Muscle of arm (tissue), 14 donors: ENCODE measurements around the gene DUS3L. TPM values are rescaled to one million over a fixed set of nuclear protein-coding genes. Genes with fewer than 3 reads are reported as not detected.

Experiments
- DNase-seq: peaks from one replicate; pipeline ENCODE4 v3.0.0-alpha.2; 2013
- long read RNA-seq, 11 donors: transcript quantifications; one replicate each; lab custom pipeline, GENCODE V29; 2026
- polyA plus RNA-seq, 12 donors: library from polyadenylated mRNA; unstranded; fragments of 120-200 nt; gene quantifications; one replicate each; pipeline ENCODE4 v1.2.1, GENCODE V29; 2013; ENCODE audit not compliant: insufficient read length in 12 of 12

The DUS3L gene, protein sequence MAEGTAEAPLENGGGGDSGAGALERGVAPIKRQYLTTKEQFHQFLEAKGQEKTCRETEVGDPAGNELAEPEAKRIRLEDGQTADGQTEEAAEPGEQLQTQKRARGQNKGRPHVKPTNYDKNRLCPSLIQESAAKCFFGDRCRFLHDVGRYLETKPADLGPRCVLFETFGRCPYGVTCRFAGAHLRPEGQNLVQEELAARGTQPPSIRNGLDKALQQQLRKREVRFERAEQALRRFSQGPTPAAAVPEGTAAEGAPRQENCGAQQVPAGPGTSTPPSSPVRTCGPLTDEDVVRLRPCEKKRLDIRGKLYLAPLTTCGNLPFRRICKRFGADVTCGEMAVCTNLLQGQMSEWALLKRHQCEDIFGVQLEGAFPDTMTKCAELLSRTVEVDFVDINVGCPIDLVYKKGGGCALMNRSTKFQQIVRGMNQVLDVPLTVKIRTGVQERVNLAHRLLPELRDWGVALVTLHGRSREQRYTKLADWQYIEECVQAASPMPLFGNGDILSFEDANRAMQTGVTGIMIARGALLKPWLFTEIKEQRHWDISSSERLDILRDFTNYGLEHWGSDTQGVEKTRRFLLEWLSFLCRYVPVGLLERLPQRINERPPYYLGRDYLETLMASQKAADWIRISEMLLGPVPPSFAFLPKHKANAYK
- 10 to 100 TPM in 11 of 12 donors, not detected in 1; 13.3 to 29.3 (median 17.7) TPM for polyA plus RNA-seq
- long read RNA-seq, donor 1, partial matches to known transcripts, result 0 of 2 reads
- long read RNA-seq, donor 1, other reads (novel, unspliced or antisense), result 0 of 2 reads
- long read RNA-seq, donor 2, partial matches to known transcripts, result 0 of 2 reads
- long read RNA-seq, donor 2, other reads (novel, unspliced or antisense), result 0 of 2 reads
- long read RNA-seq, donor 3, partial matches to known transcripts, result 0 of 1 reads
- long read RNA-seq, donor 3, other reads (novel, unspliced or antisense), result 0 of 1 reads
- long read RNA-seq, donor 4, partial matches to known transcripts, result 0 of 3 reads
- long read RNA-seq, donor 4, other reads (novel, unspliced or antisense), result 0 of 3 reads
- long read RNA-seq, donor 5, partial matches to known transcripts, result 0 of 2 reads
- long read RNA-seq, donor 5, other reads (novel, unspliced or antisense), result 0 of 2 reads
- long read RNA-seq, donor 6, partial matches to known transcripts, result 0 of 2 reads
- long read RNA-seq, donor 6, other reads (novel, unspliced or antisense), result 0 of 2 reads
- long read RNA-seq, donor 7, partial matches to known transcripts, result 0 of 1 reads
- long read RNA-seq, donor 7, other reads (novel, unspliced or antisense), result 0 of 1 reads
- long read RNA-seq, donor 8, partial matches to known transcripts, result 0 of 2 reads
- long read RNA-seq, donor 8, other reads (novel, unspliced or antisense), result 0 of 2 reads
- long read RNA-seq, donor 9, partial matches to known transcripts, result 0 of 1 reads
- long read RNA-seq, donor 9, other reads (novel, unspliced or antisense), result 0 of 1 reads
- long read RNA-seq, donor 10, partial matches to known transcripts, result 0 of 3 reads
- long read RNA-seq, donor 10, other reads (novel, unspliced or antisense), result 0 of 3 reads
- long read RNA-seq, donor 11, partial matches to known transcripts, result 0 of 4 reads
- long read RNA-seq, donor 11, other reads (novel, unspliced or antisense), result 0 of 4 reads

- peak; percentile 97 for DNase-seq
These were observed at the start of gene DUS3L for GRCh38 chr19:5790559-5791520. DUS3L (minus strand) TSS chr19:5791163; CDS start chr19:5791141, 22 bp downstream.

GRCh38 chr19:5839065-5840017 is 48.4 kb upstream of the DUS3L start, which contains the start of gene FUT6:
FUT6 (minus strand) TSS chr19:5839702; CDS start chr19:5832567, 7,135 bp downstream.
- no peak for DNase-seq

- no peak for DNase-seq
These were observed 47.5 kb upstream of the DUS3L start for GRCh38 chr19:5838353-5839064.

- no peak for DNase-seq
These were observed 46.9 kb upstream of the DUS3L start for GRCh38 chr19:5837761-5838352.

DNA sequence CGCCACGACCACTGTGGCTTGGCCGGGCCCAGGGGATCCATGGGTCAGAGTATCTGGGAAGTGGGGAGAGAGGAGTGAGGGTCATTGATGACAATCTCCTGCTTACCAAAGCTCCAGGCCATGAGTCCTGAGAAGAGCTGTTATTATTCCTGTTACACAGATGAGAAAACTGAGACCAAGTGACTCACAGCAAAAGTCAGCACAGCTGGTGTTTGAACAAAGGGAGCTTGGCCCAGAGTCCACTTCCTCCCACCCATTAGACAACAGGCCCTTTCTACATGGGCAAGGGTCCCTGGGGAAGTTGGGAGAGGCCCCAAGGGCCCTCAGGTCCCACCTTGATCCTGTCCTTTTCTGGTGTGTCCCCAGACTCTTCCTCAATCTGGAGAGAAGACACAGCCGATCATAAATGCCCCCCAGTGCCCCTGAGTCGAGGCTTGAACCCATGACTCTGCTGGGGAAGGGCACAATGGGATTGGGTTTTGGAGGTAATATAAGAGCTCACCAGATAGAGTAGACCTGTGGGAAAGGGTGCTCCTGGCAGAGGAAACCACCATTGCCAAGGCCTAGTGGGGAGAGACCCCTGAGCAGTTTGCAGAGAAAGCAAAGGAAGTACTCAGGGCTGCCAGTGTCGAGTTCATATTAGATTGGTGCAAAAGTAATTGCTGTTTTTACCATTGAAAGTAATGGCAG is 41.7 kb upstream of the DUS3L start:
- DNase-seq, result no peak

DNA sequence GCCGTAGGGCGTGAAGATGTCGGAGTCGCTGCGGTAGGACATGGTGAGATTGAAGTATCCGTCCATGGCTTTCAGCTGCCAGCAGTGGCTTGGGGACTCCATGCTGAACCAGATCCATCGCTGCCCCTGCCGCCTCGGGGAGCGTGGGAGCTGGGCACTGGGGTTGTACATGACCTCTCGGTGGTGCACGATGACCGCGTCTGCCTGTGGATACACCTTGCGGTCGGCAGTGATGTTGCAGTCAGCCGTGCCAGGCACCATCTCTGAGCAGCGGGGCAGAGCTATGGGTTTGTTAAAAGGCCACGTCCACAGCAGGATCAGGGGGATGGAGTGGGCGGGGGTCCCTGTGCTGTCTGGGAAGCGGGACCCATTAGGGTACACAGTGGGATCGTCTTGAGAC is 41.1 kb upstream of the DUS3L start:
- DNase-seq, result no peak

DNA sequence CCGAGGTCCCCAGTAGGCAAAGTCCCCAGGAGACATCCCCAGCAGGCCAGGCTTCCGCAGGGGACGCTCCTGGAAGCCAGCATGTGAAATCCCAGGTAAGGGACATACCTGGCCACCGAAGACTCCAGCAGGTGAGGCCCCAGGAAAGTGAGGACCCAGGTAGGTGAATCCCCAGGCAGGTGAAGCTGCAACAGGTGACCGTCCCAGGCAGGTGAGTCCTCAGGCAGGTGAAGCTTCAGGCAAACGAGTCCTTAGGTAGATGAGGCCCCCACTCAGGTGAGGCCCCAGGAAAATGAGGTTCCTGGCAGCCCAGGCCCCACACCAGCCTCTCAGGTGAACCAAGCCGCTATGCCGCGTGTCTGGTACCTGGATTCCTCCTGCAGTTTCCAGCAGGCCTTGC is 40.2 kb upstream of the DUS3L start:
- no peak for DNase-seq

DNA sequence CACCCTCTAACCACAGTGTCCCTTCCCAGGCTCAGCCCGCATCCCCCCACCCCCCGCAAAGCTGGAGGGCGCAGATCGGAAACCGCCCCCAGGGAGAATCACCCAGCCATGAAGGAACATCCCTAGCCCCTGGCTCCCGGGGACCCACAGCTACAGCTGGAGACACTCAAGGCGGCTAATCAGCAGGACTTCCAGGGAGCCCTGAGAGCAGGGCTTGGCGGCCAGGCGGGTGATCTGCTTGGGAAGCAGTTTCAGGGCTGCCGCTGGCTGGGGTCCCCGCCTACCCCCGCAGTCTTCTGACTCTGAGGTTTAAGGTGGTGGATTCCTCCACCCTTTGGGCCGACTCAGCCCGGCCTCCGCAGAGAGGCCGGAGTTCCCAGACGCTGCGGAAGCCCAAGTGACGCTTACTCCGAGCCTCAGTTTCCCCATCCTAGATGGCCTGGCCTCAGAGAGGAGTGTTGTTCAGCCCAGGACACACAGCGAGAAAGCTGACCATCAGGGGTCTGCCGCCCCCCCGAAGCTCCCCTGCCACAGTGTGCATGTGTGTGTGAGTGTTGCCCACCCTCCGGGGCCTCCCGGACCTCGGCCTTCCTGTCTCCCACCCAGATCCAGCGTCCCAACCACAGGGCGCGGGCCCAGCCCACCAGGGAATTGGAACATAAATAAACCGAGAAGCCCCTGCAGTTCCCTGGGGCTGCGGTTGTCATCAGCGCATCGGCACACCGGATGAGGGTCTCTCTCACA is 38.8 kb upstream of the DUS3L start:
- DNase-seq, result no peak

- DNase-seq, result peak; percentile 21
These were observed 38.0 kb upstream of the DUS3L start for GRCh38 chr19:5828661-5829566.

DNA sequence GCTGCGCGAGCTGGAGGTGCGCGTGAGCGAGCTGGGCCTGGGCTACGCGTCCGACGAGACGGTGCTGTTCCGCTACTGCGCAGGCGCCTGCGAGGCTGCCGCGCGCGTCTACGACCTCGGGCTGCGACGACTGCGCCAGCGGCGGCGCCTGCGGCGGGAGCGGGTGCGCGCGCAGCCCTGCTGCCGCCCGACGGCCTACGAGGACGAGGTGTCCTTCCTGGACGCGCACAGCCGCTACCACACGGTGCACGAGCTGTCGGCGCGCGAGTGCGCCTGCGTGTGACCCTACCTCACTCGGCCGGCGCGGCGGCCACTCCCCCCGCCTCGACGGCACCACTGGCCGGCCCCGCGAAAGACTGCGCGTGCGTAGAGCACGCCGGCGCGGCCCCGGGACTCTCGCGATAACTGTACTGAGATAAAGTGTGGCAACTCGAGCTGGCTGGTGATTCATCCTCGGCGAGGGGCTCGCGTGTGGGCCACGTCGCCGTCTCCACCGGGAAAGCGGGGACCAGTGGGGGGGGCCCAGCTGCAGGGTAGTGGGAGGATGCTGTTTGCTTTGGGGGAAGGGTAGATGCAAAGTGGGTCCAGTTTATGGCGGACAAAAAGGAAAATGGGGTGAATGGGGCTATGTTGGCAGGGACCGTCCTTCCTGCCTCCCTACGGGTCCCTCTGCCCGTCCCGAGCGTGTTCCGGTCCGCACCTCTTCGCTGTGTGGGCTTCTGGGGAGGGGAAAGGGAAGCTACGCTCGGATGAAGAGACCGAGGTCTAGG is 37.1 kb upstream of the DUS3L start:
- peak; percentile 96 for DNase-seq

GRCh38 chr19:5827342-5827890 is 36.5 kb upstream of the DUS3L start:
- DNase-seq, result no peak

GRCh38 chr19:5826531-5827341 is 35.8 kb upstream of the DUS3L start:
- DNase-seq, result no peak

DNA sequence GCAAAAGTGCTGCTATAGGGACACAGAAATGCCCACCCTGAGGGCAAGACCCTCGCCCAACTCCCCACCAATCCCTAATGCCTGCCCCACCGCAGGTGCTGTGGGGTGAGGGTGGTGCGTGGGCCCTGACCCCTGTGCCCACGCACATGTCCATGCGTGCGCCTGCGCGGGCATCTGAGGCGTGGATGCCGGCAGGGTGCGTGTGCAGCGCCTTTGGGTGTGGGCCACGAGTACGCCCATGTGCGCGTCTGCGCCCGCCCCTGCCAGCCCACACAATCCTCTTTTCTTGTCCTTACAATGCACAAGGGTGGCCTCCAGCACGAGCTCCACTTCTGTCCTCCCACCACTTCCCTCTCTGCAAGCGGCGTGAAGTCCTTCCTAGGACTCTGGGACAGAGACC is 34.2 kb upstream of the DUS3L start:
- no peak for DNase-seq
